DOHH2 (cell line): ENCODE data around the gene MYO5A.

Experiments used
- CTCF ChIP-seq: fragments of 200-600 bp; sonication (generic); IDR thresholded peaks from one replicate; pipeline ENCODE4 v1.5.1; 2014; ENCODE audit warnings: antibody characterized with exemption, mild to moderate bottlenecking, low read depth, low read length; ENCODE audit not compliant: poor library complexity, severe bottlenecking
- EZH2phosphoT487 ChIP-seq: fragments of 200-600 bp; sonication (generic); IDR thresholded peaks from 2 replicates; pipeline ENCODE4 v1.6.1; 2017; ENCODE audit warnings: borderline replicate concordance, mild to moderate bottlenecking, antibody characterized with exemption, low read length, moderate library complexity, mixed read lengths

DNA sequence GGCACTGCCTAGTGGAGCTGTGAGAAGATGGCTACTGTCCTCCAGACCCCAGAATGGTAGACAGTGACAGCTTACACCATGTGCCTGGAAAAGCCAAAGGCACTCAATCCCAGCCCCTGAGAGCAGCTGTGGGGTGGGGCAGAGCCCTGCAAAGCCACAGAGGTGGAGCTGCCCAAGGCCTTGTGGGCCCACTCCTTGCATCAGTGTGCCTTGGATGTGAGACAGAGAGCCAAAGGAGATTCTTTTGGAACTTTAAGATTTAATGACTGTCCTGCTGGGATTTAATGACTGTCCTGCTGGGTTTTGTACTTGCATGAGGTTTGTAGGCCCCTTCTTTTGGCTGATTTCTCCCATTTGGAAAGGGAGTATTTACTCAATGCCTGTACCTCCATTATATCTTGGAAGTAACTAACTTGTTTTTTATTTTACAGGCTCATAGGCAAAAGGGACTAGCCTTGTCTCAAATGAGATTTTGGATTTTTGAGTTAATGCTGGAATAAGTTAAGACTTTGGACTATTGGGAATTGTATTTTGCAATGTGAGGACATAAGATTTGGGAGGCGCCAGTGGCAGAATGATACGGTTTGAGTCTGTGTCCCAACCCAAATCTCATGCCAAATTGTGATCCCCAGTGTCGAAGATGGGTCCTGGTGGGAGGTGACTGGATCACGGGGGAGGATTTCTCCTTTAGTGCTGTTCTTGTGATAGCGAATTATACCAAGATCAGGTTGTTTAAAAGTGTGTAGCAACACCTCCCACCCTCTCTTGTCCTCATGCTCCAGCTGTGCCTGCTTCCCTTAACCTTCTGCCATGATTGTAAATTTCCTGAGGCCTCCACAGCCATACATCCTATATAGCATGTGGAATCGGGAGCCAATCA lies 80.4 kb downstream of the MYO5A start:
- no peak for TF ChIP-seq CTCF
- TF ChIP-seq EZH2phosphoT487, result no peak
